Stimulated activated CD8-positive, alpha-beta memory T cell treated with anti-CD3 and anti-CD28 coated beads, Interleukin-15, amount 100 ng/mL, for 24 hours (primary cell): ENCODE measurements around the gene TRIML2.
"Not testable (repeated sequence)": the region's sequence is repeated elsewhere in the genome, so short reads cannot be mapped to it uniquely, and the experiment has no call there.

ENCODE experiments used
- DNase-seq: peaks from one replicate; pipeline ENCODE4 v3.0.0-alpha.2; 2020; ENCODE audit warnings: low read depth

TRIML2 gene

GRCh38 chr4:188106454-188106853 lies 2.9 kb downstream of the TRIML2 start:
- no peak for DNase-seq

GRCh38 chr4:188092824-188093223 lies 16.6 kb downstream of the TRIML2 start:
- no peak for DNase-seq

- no peak for DNase-seq
Observed at GRCh38 chr4:188086858-188087257, 22.5 kb downstream of the TRIML2 start.

- DNase-seq = no peak
Observed at GRCh38 chr4:188082796-188083195, 26.6 kb downstream of the TRIML2 start.

- DNase-seq = no peak
Observed at GRCh38 chr4:188078116-188078515, 31.3 kb downstream of the TRIML2 start.

GRCh38 chr4:188076169-188076568 lies 33.2 kb downstream of the TRIML2 start:
- DNase-seq = no peak

- no peak for DNase-seq
Observed at GRCh38 chr4:188061083-188061482, 48.3 kb downstream of the TRIML2 start.

GRCh38 chr4:188053302-188053701 lies 56.1 kb downstream of the TRIML2 start:
- DNase-seq = no peak

- DNase-seq = no peak
Observed at GRCh38 chr4:188046657-188047056, 62.7 kb downstream of the TRIML2 start.

GRCh38 chr4:188045461-188045860 lies 63.9 kb downstream of the TRIML2 start:
- DNase-seq = not testable (repeated sequence)

- no peak for DNase-seq
Observed at GRCh38 chr4:188043154-188043553, 66.2 kb downstream of the TRIML2 start.

- no peak for DNase-seq
Observed at GRCh38 chr4:188042191-188042590, 67.2 kb downstream of the TRIML2 start.

GRCh38 chr4:188041721-188042120 lies 67.7 kb downstream of the TRIML2 start:
- DNase-seq = no peak
